Stimulated activated CD4-positive, alpha-beta T cell treated with anti-CD3 and anti-CD28 coated beads, TNF-alpha, amount 100 ng/mL, for 24 hours (primary cell): ENCODE results near the gene SVEP1.
A peak's percentile ranks its signal among the peaks of the same experiment; 100 is the strongest.
"Not testable (repeated sequence)": the region's sequence is repeated elsewhere in the genome, so short reads cannot be mapped to it uniquely, and the experiment has no call there.

Experiments used
- DNase-seq, 3 experiments: peaks; one replicate each; pipeline ENCODE4 v3.0.0-alpha.2; 2020; ENCODE audit warnings: low read depth in 3 of 3

Gene SVEP1

DNA sequence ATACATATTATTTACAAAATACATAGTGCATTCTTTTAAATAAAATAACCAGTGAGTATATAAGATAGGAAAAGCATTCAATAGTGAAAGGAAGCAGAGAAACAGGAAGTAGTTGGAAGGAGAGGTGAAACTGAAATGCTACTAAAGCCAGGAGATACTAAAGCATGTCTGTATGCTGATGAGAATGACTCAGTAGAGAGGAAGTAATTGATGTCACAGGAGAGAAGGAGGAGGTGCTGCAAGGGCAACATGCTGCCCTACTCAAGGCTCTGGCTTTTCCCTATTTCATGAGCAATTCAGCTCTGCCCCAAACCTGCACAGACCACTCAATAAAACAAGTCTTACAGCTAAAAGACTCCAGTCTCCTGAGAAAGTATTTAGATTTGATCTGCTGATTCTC, 133.4 kb downstream of the SVEP1 start:
- DNase-seq, result no peak

DNA sequence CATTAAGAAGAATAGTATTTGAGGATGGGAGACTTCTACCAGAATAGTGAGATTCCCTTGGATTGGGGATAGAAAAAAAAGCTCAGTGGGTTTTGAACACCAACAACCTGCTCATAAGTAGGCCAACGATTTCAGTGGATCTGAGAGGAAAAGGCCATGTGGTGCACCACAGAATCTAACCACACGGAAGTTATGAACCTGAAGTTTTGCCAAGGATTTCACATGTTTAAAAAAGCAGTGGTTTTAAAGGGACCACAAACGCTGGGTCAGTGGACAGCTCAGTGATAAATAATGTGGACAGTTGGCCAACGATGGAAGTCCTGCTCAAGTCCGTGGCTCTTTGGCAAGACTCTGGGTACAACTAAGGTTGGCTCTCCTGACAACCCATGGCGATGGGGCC, 134.6 kb downstream of the SVEP1 start:
- DNase-seq, result no peak

DNA sequence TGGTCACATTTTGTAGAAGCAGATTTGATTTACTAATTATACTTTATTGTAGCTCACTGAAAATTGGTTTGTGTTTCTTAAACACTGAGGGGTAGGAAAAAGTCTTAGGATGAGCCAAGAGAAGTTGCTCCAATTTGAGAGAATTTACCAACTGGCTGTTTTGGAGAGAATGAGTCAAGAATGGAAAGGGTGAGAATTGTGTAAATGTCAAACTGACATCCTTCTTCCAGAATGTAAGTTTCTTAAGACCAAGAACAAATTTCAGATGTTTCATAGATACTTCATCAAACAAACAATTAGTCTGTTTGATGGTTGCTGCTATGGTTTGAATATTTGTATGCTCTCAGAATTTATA, 135.7 kb downstream of the SVEP1 start:
- DNase-seq, result no peak

DNA sequence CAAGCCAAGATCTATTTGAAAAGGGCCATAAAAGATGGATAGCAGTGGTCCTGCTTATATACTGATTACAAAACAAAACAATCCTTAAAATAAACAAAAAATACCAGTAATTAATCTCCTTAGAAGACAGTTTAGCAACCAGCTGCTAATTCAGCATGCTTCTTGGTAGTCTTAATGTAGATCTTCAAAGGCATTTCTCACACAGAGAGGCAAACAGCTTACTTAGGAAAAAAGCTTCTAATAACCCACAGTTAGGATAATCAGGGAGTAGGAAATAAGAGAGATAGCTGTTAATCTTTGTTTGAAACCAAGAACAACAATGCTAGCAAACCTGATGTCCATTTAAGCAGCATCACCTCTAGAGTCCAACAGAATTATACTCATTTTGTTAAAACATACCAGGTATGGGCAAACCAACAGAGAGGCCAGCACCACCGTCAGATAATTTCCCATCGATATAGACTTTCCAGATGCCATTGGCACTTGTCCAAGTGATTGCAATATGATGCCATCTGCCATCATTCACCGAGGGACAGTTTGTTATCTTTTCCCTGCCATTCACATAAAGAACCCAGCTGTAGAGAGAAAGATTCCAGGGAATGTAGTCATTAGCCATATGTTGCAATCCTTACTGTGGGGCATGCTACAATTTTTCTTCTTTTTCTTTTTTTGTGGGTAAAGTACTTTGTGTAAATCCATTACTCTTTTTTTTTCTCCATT, 136.2 kb downstream of the SVEP1 start:
- no peak for DNase-seq

GRCh38 chr9:110440796-110441195, 138.7 kb downstream of the SVEP1 start:
- DNase-seq, result no peak

DNA sequence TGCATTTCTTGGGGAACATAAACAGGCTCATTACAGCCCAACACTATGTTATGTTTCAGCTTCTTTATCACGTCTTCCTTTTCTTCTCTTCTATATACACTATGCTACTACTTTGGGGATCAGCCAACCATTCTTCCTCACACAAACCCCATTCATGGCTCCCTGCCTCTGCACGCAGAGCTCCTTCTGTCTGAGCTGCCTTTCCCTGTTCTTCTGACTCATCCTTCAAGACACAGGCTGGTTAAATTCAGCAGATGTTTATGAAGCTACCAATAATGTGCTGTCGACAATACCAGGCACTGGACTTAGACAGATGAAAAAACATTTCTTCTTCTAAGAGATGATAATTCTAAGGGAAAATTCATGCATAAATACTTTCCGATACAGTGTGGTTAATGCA, 139.4 kb downstream of the SVEP1 start:
- DNase-seq, result no peak

DNA sequence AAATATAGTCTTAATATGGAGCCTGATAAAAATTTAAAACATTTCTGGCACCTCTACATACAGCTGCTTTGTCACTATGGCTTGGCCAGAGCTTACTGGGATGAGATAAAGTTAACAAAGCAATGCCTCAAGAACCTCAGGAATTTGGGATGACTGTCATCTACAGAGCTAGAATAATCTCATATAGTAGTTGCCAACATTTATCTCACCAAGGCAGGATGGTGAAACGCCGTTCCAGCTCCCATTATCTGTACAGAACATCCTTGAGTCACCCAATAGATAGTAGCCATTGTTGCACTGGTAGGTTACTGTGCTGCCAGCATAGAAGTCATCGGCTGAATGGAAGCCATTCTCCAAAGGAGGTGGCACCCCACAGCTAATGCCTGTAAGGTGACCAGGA, 147.3 kb downstream of the SVEP1 start:
- no peak for DNase-seq

- DNase-seq, result no peak
Measured at GRCh38 chr9:110429453-110429852, 150.1 kb downstream of the SVEP1 start.

DNA sequence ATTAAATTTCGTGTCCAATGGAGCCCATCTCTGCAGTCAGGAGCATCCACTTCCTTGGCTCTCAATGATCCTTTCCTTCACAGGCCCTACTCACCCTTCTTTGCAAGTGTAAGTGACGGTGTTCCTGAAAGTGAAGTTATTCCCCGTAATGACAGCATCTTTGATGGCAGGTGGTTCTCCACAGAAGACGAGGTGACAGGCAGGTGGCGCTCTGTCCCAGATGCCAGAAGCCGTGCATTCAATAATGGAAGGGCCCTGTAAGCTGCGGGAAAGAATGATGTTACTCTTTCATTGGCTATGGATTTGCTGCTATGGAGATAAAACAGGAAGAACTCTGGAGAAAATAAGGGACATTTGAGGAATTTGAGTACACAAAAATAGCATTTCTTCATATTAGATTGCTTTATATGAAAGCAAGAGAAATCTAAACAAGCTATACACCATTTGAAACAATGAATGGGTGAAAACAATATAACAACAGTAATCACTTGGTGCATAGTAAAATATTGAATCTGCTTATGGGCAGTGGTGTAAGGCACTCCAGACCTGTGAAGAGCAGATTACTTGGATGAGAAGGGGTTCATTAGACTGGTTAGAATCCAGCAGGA, 151.9 kb downstream of the SVEP1 start:
- peak in 1 of 3 experiments; percentile 26 for DNase-seq

DNA sequence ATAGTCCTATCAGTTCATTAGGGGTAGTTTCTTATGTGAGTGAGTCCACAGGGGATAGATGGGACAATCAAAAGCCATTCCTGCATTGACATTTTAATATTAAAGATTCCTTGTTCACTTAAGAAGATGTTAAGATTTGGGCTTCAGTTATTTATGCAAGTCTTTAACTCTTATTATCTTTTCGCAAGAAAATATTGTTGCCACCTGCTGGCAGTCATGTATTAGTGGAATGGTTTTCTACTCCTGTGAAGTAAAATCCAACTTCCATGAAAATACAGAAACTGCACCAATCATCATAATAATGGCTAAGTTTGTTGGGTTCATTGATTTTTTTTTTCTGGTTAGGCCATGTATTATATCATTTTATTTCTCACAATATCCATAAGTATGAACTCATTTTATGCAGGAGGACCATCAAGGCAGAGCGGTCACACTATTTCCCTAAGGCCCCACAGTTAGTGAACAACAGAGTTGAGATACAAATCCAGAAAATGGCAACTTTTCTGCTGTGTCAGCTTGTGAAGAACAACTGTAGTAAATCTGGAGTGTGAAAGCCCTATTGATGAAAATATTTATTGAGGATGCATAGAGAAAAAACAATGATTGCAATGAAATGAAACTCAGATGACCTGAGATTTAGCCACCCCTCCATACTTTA, 153.4 kb downstream of the SVEP1 start:
- no peak for DNase-seq

- no peak for DNase-seq
Measured at GRCh38 chr9:110414471-110414870, 165.1 kb downstream of the SVEP1 start.

DNA sequence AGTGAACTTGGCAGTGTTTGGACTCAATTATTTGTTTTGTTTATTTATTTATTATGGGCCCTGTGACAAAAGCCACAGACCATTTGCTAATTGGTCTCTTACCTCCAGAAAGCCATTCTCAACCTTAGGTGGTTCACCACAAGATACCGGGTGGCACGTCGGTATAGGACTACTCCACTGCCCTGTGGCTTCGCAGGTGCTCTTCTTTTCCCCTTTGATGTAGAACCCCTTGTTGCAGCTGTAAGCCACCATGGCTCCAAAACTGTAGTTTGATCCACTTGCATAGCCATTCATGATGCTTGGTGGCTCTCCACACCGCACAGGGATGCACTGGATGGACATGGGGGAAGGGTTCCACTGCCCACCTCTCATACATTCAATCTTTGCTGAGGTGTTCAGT, 168.6 kb downstream of the SVEP1 start:
- DNase-seq, result no peak

DNA sequence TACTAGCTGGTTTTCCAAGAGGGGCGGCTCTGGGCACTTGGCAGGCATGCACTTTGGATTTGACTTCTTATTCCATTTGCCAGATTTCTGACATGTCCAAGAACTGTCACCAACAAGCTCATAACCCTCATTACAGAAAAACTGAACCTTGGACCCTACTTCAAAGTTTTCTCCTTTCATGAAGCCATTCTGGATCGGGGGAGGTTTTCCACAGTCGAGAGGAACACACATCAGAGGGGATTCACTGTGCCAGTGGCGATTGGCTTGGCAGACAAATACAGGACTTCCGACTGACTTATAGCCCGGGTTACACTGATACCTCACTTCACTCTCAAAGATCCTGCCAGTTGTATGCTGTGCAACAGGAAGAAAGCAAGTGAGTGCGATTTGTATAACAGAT, 170.9 kb downstream of the SVEP1 start:
- no peak for DNase-seq

DNA sequence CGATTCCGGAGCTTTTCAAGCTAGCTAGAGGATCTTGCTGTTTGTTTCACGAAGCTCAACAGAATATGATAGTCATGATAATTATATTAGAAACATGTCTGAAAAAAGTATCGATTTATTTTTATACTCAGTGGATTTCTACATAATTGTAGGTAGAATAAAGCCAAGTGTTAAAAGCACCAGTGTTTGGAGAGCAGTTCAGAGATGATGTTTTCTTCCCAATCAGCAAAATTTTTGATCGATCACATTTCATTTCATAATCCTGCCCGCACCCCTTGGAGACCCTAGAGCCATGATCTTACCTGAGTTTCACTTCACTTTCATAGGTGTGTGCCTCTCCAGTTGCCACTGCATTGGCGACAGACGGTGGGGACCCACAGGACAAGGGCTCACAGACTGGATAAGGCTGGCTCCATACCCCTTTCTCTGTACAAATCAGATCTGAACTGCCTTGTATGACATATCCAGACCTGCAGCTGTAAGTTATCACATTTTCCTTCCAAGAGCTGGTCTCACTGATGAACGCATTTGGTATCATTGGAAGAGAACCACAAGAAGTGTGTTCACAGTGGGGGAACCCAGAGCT, 173.6 kb downstream of the SVEP1 start:
- DNase-seq, result no peak

DNA sequence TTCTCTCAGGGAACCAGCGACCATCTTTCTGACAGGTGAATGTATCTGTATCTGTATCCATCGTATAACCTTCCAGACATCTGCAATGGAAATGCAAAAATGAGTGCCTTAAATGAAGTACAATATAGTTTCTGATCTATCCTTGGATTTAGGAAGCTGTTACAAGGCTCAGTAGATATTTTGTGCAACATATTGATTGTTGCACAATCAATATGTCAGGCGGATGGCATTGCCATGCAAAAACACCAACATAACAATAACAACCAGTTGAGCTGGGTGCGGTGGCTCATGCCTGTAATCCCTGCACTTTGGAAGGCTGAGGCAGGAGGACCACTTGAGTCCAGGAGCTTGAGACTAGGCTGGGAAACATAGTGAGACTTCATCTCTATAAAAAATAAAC, 175.1 kb downstream of the SVEP1 start:
- no peak for DNase-seq

GRCh38 chr9:110399983-110400382, 179.6 kb downstream of the SVEP1 start:
- DNase-seq, result no peak

DNA sequence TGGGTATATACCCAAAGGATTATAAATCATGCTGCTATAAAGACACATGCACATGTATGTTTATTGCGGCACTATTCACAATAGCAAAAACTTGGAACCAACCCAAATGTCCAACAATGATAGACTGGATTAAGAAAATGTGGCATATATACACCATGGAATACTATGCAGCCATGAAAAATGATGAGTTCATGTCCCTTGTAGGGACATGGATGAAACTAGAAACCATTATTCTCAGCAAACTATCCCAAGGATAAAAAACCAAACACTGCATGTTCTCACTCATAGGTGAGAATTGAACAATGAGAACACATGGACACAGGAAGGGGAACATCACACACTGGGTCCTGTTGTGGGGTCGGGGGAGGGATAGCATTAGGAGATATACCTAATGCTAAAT, 180.5 kb downstream of the SVEP1 start:
- not testable (repeated sequence) for DNase-seq

DNA sequence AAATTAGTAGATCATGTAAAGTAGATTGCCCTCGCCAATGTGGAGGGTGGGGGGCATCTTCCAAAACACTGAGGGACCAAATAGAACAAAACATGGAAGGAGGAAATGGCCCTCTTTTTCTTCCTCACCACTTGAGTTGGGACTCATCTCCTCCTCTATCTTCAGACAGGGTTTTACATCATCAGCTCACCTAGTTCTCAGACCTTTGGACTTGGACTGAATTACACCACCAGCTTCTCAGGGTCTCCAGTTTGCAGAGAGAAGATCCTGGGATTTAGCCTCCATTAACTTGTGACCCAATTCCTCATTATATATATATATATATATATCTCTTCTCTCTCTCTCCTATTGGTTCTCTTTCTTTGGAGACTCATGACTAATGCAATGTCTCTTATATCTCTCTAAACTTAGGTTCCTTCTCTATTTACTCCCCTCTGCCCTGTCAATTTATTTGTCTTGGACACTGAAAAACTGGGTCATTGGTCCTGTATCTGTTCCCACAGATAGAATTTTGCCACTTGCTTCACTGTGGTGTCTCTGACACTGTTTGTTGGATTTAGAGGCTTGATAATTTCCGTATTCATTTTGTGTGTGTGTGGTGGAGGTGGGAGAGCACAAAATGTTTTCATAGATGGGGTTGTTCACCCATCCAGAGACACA, 187.6 kb downstream of the SVEP1 start:
- no peak for DNase-seq

DNA sequence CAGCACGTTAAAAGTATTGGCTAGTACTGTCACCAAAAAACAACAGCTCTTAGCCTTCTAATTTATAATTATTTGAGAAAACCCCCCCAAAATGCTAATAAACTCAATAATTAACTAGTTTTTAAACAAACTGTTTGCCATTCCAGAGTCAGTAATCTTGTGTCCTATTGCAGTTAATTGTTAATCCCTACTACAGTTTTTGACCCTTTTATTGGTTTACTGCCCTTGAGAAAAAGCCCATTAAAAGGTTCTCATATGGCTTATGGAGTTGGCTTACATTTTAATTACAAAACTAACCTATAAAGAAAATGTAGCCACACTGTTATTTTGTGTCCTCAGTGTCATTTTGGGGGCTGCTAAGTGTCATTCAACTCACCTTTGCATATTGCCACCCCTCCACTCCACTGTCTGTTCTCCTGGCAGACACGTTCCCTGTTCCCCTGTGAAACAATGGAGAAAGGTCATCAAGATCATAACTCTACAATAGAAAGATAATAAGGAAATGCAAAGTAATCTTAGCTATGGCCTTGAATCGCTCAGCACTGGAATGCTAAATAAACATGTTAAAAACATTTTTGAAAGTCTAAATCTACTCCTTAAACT, 190.3 kb downstream of the SVEP1 start:
- DNase-seq, result no peak

GRCh38 chr9:110383491-110383890, 196.1 kb downstream of the SVEP1 start:
- DNase-seq, result no peak

- DNase-seq, result no peak
Measured at GRCh38 chr9:110382731-110383130, 196.8 kb downstream of the SVEP1 start.

DNA sequence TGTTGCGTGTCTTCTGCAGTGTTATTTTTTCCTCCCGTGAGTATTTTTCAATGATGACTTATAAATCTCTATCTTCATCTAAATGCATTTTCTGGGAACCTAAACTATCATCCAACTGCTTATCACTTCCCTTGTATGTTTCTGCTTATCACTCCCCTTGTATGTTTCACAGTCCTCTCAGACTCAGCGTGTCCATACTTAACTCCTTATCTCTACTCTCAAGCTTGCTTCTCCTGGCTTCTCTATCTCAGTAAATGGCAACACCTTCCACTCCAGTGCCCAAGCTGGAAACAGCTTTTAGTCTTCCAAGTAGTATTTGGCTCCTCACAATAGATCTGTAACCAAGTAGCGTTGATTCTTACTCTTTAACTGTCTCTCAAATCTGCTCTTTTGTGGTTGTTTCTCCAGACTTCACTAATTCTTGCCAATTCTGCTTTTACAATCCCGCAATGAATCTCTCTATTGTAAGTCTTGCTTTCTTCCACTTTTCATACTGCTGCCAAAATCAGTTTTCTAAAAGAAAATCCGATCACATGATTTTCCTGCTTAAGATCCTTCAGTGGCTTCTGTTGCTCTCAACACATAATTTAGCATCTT, 208.0 kb downstream of the SVEP1 start:
- DNase-seq, result no peak
